ENCODE measurements around the gene ARHGDIB.

Gene ARHGDIB

DNA sequence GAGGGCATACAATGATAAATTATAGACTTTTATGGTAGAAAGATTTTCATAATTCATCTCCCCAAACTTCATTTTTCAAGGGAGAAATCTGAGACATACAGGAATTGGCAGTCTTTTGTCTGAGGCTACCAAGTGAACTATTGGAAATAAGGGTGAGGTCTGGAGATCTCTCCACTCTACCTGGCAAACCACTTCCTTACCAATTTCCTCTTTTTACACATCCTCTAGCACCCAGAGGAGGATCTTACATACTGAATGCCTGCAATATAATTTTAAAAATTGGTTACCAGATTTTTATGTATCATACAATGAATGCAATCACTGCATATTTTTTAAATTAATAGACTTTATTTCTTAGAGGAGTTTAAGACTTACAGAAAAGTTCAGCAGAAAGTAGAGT, 18.1 kb upstream of the ARHGDIB start:
- CTCF ChIA-PET: interaction anchor here (1.4 to 2.2 kb wide), 2 partner anchors 16 to 205 kb away, joined by 3 to 8 read pairs; no protein-coding TSS in a partner anchor
- POLR2A ChIA-PET: no interaction called here
- TF ChIP-seq, protein P1, sequence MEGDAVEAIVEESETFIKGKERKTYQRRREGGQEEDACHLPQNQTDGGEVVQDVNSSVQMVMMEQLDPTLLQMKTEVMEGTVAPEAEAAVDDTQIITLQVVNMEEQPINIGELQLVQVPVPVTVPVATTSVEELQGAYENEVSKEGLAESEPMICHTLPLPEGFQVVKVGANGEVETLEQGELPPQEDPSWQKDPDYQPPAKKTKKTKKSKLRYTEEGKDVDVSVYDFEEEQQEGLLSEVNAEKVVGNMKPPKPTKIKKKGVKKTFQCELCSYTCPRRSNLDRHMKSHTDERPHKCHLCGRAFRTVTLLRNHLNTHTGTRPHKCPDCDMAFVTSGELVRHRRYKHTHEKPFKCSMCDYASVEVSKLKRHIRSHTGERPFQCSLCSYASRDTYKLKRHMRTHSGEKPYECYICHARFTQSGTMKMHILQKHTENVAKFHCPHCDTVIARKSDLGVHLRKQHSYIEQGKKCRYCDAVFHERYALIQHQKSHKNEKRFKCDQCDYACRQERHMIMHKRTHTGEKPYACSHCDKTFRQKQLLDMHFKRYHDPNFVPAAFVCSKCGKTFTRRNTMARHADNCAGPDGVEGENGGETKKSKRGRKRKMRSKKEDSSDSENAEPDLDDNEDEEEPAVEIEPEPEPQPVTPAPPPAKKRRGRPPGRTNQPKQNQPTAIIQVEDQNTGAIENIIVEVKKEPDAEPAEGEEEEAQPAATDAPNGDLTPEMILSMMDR (IDR thresholded peaks at IDR 0.05; ENCODE audit: control extremely low read depth, extremely low read depth, low read depth, missing control alignments): no peak
- DNase-seq (ENCODE audit: extremely low spot score): no peak

GRCh38 chr12:14976658-14977057, 15.3 kb upstream of the ARHGDIB start:
- TF ChIP-seq, protein P1 (IDR thresholded peaks at IDR 0.05; ENCODE audit: control extremely low read depth, extremely low read depth, low read depth, missing control alignments): no peak
- no peak for DNase-seq (ENCODE audit: extremely low spot score)
- CTCF ChIA-PET: interaction anchor here (2.0 kb wide), 1 partner anchor 16 kb away, joined by 5 read pairs; no protein-coding TSS in a partner anchor
- POLR2A ChIA-PET: no interaction called here

GRCh38 chr12:14975457-14975856, 14.1 kb upstream of the ARHGDIB start:
- ChIA-PET POLR2A (no interaction called here), CTCF (interaction anchor here (1.2 kb wide), 1 partner anchor 20 kb away, joined by 3 read pairs; no protein-coding TSS in a partner anchor)
- DNase-seq (ENCODE audit: extremely low spot score): no peak
- TF ChIP-seq, protein P1 (IDR thresholded peaks at IDR 0.05; ENCODE audit: control extremely low read depth, extremely low read depth, low read depth, missing control alignments): no peak

DNA sequence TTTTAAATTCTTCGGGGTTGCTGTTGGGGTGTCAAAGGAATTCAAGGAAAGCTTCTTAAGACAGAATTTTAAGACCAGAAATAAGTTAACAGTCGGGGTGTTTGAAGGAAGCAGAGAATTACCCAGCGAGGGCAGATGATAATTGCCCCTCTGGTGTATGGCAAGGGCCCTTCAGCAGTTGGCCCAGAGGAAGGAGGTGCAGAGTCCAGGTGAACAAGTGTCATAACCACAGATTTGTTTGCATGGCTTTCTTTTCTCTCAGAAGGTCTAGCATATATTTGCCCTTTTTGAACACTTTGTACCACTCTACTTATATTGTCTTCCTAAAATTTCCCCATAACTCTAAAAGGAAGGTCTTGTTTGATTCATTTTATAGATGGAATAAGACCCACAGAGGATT, 13.2 kb upstream of the ARHGDIB start:
- DNase-seq (ENCODE audit: extremely low spot score): no peak
- POLR2A ChIA-PET: no interaction called here
- CTCF ChIA-PET: interaction anchor here (1.2 kb wide), 1 partner anchor 21 kb away, joined by 3 read pairs; no protein-coding TSS in a partner anchor
- TF ChIP-seq, protein P1 (IDR thresholded peaks at IDR 0.05; ENCODE audit: control extremely low read depth, extremely low read depth, low read depth, missing control alignments): no peak

- CTCF ChIA-PET: interaction anchor here (0.7 to 0.8 kb wide), 2 partner anchors 120 to 144 kb away, joined by 3 read pairs; no protein-coding TSS in a partner anchor
- POLR2A ChIA-PET: interaction anchor here (0.6 kb wide), 1 partner anchor 11 kb away, joined by 7 read pairs; no protein-coding TSS in a partner anchor
- no peak for DNase-seq (ENCODE audit: extremely low spot score)
- TF ChIP-seq, protein P1 (IDR thresholded peaks at IDR 0.05; ENCODE audit: control extremely low read depth, extremely low read depth, low read depth, missing control alignments): no peak
Measured at GRCh38 chr12:14972816-14973215, 11.4 kb upstream of the ARHGDIB start, which contains the start of gene PDE6H. PDE6H (plus strand) TSS chr12:14973042; CDS start chr12:14978013, 4,971 bp downstream.

DNA sequence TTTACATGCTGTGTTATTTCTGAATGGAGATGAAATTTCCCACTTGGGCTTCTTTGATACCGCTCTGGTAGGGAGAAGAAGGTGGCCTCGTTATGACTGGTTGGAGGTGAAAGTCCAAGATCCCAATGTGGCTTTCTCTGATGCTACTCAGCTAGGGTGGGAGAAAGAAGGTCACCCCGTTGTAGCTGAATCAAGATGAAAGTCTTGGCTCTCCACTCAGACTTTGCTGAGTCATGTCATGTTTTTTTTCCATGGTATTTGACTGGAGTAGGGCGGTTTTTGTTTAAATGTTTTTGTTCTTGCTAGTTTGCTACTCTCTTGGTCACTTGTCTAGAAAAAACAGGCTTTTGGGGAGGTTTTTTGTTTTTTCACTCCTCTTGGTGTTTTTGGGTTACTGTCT, 9.1 kb upstream of the ARHGDIB start:
- ChIA-PET CTCF (no interaction called here), POLR2A (no interaction called here)
- TF ChIP-seq, protein P1 (IDR thresholded peaks at IDR 0.05; ENCODE audit: control extremely low read depth, extremely low read depth, low read depth, missing control alignments): no peak

More for the DNA sequence above, 9.1 kb upstream of the ARHGDIB start:
- DNase-seq (ENCODE audit: extremely low spot score): no peak

All from GM10248 (cell line).